Mesendoderm (in vitro differentiated cells): Measurements from ENCODE around the gene MRPL18.
"Not testable (repeated sequence)": the region's sequence is repeated elsewhere in the genome, so short reads cannot be mapped to it uniquely, and the experiment has no call there.

Experiments
- DNase-seq: peaks from one replicate; pipeline ENCODE4 v3.0.0; 2013
- H2AK5ac ChIP-seq: 2 replicates; pipeline ENCODE4 v1.6.1; 2013; ENCODE audit warnings: low read length, inconsistent platforms
- H2BK120ac ChIP-seq: 2 replicates; pipeline ENCODE4 v1.6.1; 2013; ENCODE audit warnings: low read depth, mild to moderate bottlenecking, low read length, moderate library complexity, mixed read lengths
- H2BK15ac ChIP-seq: replicated peaks from 2 replicates; pipeline ENCODE4 v1.6.1; 2013; ENCODE audit warnings: low read depth, mild to moderate bottlenecking, moderate library complexity
- H2BK5ac ChIP-seq: 2 replicates; pipeline ENCODE4 v1.6.1; 2013; ENCODE audit warnings: low read length, inconsistent platforms
- H3K18ac ChIP-seq: 2 replicates; pipeline ENCODE4 v1.6.1; 2013; ENCODE audit warnings: mild to moderate bottlenecking, low read length, mixed read lengths
- H3K23ac ChIP-seq: one replicate; pipeline ENCODE4 v1.6.1; 2013; ENCODE audit warnings: low read length
- H3K27ac ChIP-seq: 2 replicates; pipeline ENCODE4 v1.5.1; 2013; ENCODE audit warnings: low read depth, mild to moderate bottlenecking, inconsistent platforms, low read length, moderate library complexity
- H3K27me3 ChIP-seq: 2 replicates; pipeline ENCODE4 v1.6.1; 2013; ENCODE audit warnings: low read length, control low read depth, mild to moderate bottlenecking, inconsistent platforms; ENCODE audit not compliant: insufficient read depth, poor library complexity
- H3K36me3 ChIP-seq: 2 replicates; pipeline ENCODE4 v1.6.1; 2013; ENCODE audit warnings: low read length, inconsistent platforms; ENCODE audit not compliant: control insufficient read depth, insufficient read depth
- H3K4ac ChIP-seq: one replicate; pipeline ENCODE4 v1.6.1; 2013; ENCODE audit warnings: low read depth, mild to moderate bottlenecking, low read length, moderate library complexity
- H3K4me1 ChIP-seq: 2 replicates; pipeline ENCODE4 v1.6.1; 2013; ENCODE audit warnings: low read depth, low read length, inconsistent platforms; ENCODE audit not compliant: control insufficient read depth
- H3K4me2 ChIP-seq: 2 replicates; pipeline ENCODE4 v1.6.1; 2013; ENCODE audit warnings: low read length
- H3K4me3 ChIP-seq: 2 replicates; pipeline ENCODE4 v1.5.1; 2013; ENCODE audit warnings: mild to moderate bottlenecking, low read length
- H3K56ac ChIP-seq: one replicate; pipeline ENCODE4 v1.6.1; 2013; ENCODE audit warnings: low read length
- H3K79me1 ChIP-seq: 2 replicates; pipeline ENCODE4 v1.6.1; 2013; ENCODE audit warnings: low read length, inconsistent platforms
- H3K79me2 ChIP-seq: 2 replicates; pipeline ENCODE4 v1.6.1; 2013; ENCODE audit warnings: mild to moderate bottlenecking, low read length; ENCODE audit not compliant: control insufficient read depth, insufficient read depth
- H3K9ac ChIP-seq: 2 replicates; pipeline ENCODE4 v1.6.1; 2013; ENCODE audit warnings: low read length, inconsistent platforms
- H4K5ac ChIP-seq: one replicate; pipeline ENCODE4 v1.6.1; 2013; ENCODE audit warnings: low read length
- H4K8ac ChIP-seq: one replicate; pipeline ENCODE4 v1.6.1; 2013; ENCODE audit warnings: low read depth, mild to moderate bottlenecking, control low read depth, low read length, moderate library complexity
- WGBS: extraction: QIAGEN DNeasy Blood & Tissue Kit; methylation state at CpG from one replicate; pipeline ENCODE4 v1.1.7; 2013; ENCODE audit warnings: low lambda C conversion rate, missing lambda C conversion rate; ENCODE audit not compliant: insufficient coverage; ENCODE audit errors: extremely low coverage; 5-methylcytosine and 5-hydroxymethylcytosine counted together

Gene MRPL18

GRCh38 chr6:159815410-159815809 is 25.1 kb downstream of the MRPL18 start:
- no peak overlapping the region for H3K56ac ChIP-seq
- no peaks in the 10 kb centered on the region for H3K4me1 ChIP-seq
- H4K5ac ChIP-seq = no peak overlapping the region
- WGBS = no CpG with 5 or more reads among the region's 6 CpGs
- H3K4me2 ChIP-seq = no peak overlapping the region
- no peak overlapping the region for H2BK5ac ChIP-seq
- H3K4ac ChIP-seq = no peak overlapping the region
- H2AK5ac ChIP-seq = no peak overlapping the region
- no peaks in the 10 kb centered on the region for H3K79me2 ChIP-seq
- H3K23ac ChIP-seq = no peak overlapping the region
- peak; percentile 37 for DNase-seq
- H3K27ac ChIP-seq = no peak overlapping the region
- H3K4me3 ChIP-seq = no peak overlapping the region
- no peak overlapping the region for H2BK15ac ChIP-seq
- no peak overlapping the region for H2BK120ac ChIP-seq
- no peaks in the 10 kb centered on the region for H3K36me3 ChIP-seq
- no peaks in the 10 kb centered on the region for H3K79me1 ChIP-seq
- no peak overlapping the region for H4K8ac ChIP-seq
- no peaks in the 10 kb centered on the region for H3K27me3 ChIP-seq
- H3K18ac ChIP-seq = no peak overlapping the region
- no peak overlapping the region for H3K9ac ChIP-seq

GRCh38 chr6:159816775-159817174 is 26.5 kb downstream of the MRPL18 start:
- not testable (repeated sequence) for H3K56ac ChIP-seq, H3K23ac ChIP-seq, H3K27me3 ChIP-seq, H3K4me1 ChIP-seq, H2BK15ac ChIP-seq, H4K8ac ChIP-seq, H3K4me3 ChIP-seq, H2AK5ac ChIP-seq, H3K79me1 ChIP-seq, H3K18ac ChIP-seq, H3K36me3 ChIP-seq, H3K27ac ChIP-seq, H3K9ac ChIP-seq, H3K79me2 ChIP-seq, H2BK5ac ChIP-seq, DNase-seq, H2BK120ac ChIP-seq, H4K5ac ChIP-seq, H3K4ac ChIP-seq, H3K4me2 ChIP-seq
- WGBS = no CpG with 5 or more reads among the region's 3 CpGs

- no peaks in the 10 kb centered on the region for H3K79me2 ChIP-seq
- no peak overlapping the region for H2BK15ac ChIP-seq
- no peak overlapping the region for H3K4me2 ChIP-seq
- no peak overlapping the region for H3K23ac ChIP-seq
- no peaks in the 10 kb centered on the region for H3K27me3 ChIP-seq
- H3K56ac ChIP-seq = no peak overlapping the region
- no peak overlapping the region for H2AK5ac ChIP-seq
- H3K18ac ChIP-seq = no peak overlapping the region
- H3K4me3 ChIP-seq = no peak overlapping the region
- no peak overlapping the region for H3K9ac ChIP-seq
- H4K8ac ChIP-seq = no peak overlapping the region
- H3K4me1 ChIP-seq = no peaks in the 10 kb centered on the region
- no peak overlapping the region for H2BK5ac ChIP-seq
- DNase-seq = no peak
- H3K27ac ChIP-seq = no peak overlapping the region
- H2BK120ac ChIP-seq = no peak overlapping the region
- no peak overlapping the region for H4K5ac ChIP-seq
- no peaks in the 10 kb centered on the region for H3K79me1 ChIP-seq
- H3K4ac ChIP-seq = no peak overlapping the region
- H3K36me3 ChIP-seq = no peaks in the 10 kb centered on the region
- WGBS = no CpG with 5 or more reads among the region's 23 CpGs
Observed at GRCh38 chr6:159817951-159818739, 27.9 kb downstream of the MRPL18 start.

- no peaks in the 10 kb centered on the region for H3K36me3 ChIP-seq
- no peak overlapping the region for H2AK5ac ChIP-seq
- no peak for DNase-seq
- H2BK15ac ChIP-seq = no peak overlapping the region
- H3K4me1 ChIP-seq = no peaks in the 10 kb centered on the region
- H2BK120ac ChIP-seq = no peak overlapping the region
- no peak overlapping the region for H3K23ac ChIP-seq
- no peaks in the 10 kb centered on the region for H3K79me2 ChIP-seq
- no peak overlapping the region for H4K8ac ChIP-seq
- H3K4ac ChIP-seq = no peak overlapping the region
- no peaks in the 10 kb centered on the region for H3K79me1 ChIP-seq
- H3K18ac ChIP-seq = no peak overlapping the region
- WGBS = no CpG with 5 or more reads among the region's 16 CpGs
- no peak overlapping the region for H4K5ac ChIP-seq
- H2BK5ac ChIP-seq = no peak overlapping the region
- H3K9ac ChIP-seq = no peak overlapping the region
- H3K4me2 ChIP-seq = no peak overlapping the region
- H3K56ac ChIP-seq = no peak overlapping the region
- no peak overlapping the region for H3K4me3 ChIP-seq
- no peak overlapping the region for H3K27ac ChIP-seq
- H3K27me3 ChIP-seq = no peaks in the 10 kb centered on the region
Observed at GRCh38 chr6:159819098-159819497, 28.8 kb downstream of the MRPL18 start.

- H3K4me1 ChIP-seq = no peaks in the 10 kb centered on the region
- no peak overlapping the region for H2BK15ac ChIP-seq
- H4K8ac ChIP-seq = no peak overlapping the region
- no peak overlapping the region for H3K4ac ChIP-seq
- H3K27ac ChIP-seq = no peak overlapping the region
- H2BK120ac ChIP-seq = no peak overlapping the region
- H3K36me3 ChIP-seq = no peaks in the 10 kb centered on the region
- no peak overlapping the region for H3K23ac ChIP-seq
- no peaks in the 10 kb centered on the region for H3K79me1 ChIP-seq
- no peak overlapping the region for H2BK5ac ChIP-seq
- WGBS = no CpG with 5 or more reads among the region's 28 CpGs
- H3K9ac ChIP-seq = no peak overlapping the region
- H3K27me3 ChIP-seq = no peaks in the 10 kb centered on the region
- no peak overlapping the region for H3K18ac ChIP-seq
- H2AK5ac ChIP-seq = no peak overlapping the region
- H3K4me2 ChIP-seq = no peak overlapping the region
- H3K79me2 ChIP-seq = no peaks in the 10 kb centered on the region
- no peak overlapping the region for H3K56ac ChIP-seq
- H4K5ac ChIP-seq = no peak overlapping the region
- no peak overlapping the region for H3K4me3 ChIP-seq
- DNase-seq = no peak
Observed at GRCh38 chr6:159819932-159820640, 29.8 kb downstream of the MRPL18 start.
